IPS-NIHi7 (cell line): ENCODE results near the gene OR2H2.

ENCODE experiments used
- DNase-seq: peaks from one replicate; pipeline ENCODE4 v3.0.0; 2012; ENCODE audit warnings: mixed read lengths; ENCODE audit errors: extremely low spot score

Gene OR2H2

DNA sequence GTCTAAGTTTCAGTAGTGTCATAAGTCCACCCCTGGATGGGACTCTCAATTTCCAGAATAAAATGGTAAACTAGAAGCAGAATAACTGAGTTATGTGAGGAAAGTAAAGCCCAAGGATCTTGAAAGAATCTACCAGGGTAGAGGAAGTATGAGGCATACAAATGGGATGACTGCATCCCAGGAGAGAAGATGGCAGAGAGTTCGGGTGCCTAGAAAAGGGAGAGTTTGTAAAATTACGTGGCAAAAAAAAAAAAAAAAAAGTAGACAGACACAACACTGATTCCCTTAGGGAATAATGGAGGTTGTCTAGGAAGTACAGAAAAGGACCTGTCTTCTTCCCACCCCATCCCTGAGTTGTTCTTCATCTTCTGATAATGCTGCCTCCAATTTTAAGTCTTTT lies 44.6 kb downstream of the OR2H2 start:
- DNase-seq: no peak

DNA sequence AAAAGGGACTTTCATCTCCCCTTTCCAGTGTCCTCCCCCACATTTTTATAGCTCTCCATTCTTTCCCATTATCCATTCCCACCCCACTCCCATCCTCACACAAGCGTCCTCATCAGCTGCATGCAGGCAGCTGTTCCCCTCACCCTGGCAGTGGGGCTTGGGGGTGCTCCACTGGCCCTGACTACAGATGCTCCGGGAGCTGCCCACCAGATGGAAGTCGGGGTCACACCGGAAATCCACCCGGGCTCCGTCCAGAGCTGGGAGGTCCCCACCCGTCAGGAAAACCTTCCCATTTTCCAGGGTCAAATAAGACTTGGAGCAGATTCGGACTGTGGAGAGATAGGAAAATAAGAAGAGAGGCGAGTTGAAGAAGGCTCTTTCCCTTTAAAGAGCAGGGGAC lies 45.4 kb downstream of the OR2H2 start:
- no peak for DNase-seq

GRCh38 chr6:29631209-29631810 lies 46.4 kb downstream of the OR2H2 start:
- no peak for DNase-seq

- DNase-seq: peak; percentile 56
Observed at GRCh38 chr6:29631860-29632731, 47.2 kb downstream of the OR2H2 start.

GRCh38 chr6:29632789-29633533 lies 48.0 kb downstream of the OR2H2 start, which contains the start of gene GABBR1:
Gene GABBR1, minus strand, starts transcription at chr6:29633183. Its CDS starts 798 bp downstream, at chr6:29632385.
- peak; percentile 91 for DNase-seq

DNA sequence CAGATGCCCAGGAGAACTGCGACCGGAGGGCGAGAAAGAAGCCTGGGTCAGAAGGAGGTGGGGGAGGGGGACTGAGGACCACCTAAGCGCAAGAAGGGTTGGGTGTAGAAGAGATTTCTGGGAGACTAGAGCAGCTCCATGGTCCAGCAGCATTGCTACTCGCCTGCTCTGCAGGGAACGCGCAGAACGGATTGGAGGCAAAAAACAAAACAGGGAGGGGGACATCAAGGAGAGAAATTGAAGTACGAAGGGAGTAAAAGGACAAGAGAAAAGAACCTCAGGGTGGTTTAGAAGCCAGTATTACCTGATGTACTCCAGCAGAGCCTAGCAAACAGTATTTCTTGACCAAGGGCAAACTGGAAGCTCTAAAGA lies 48.6 kb downstream of the OR2H2 start:
- DNase-seq: no peak

GRCh38 chr6:29637247-29637646 lies 52.3 kb downstream of the OR2H2 start:
- DNase-seq: no peak
